ENCODE measurements around the gene CRIM1. TPM values are rescaled to one million over a fixed set of nuclear protein-coding genes. Genes with fewer than 3 reads are reported as not detected.
A peak's percentile ranks its signal among the peaks of the same experiment; 100 is the strongest.

CRIM1 gene
- total RNA-seq, 1 experiment from 2014 or later = 27.6 TPM

GRCh38 chr2:36559221-36559942 is 203.8 kb downstream of the CRIM1 start:
- Histone ChIP-seq H4K8ac (replicated peaks; ENCODE audit: insufficient read length, low read depth, low read length) (no peak overlapping the region), H3K9ac (ENCODE audit: extremely low read depth, insufficient read length, low read length) (no peak overlapping the region), H4K91ac (ENCODE audit: insufficient read length, low read depth, low read length) (no peak overlapping the region), H3K9me3 (ENCODE audit: control insufficient read depth, low read depth, low read length) (no peaks in the 10 kb centered on the region), H3K4ac (ENCODE audit: low read depth, low read length) (no peak overlapping the region), H3K27ac (ENCODE audit: insufficient read length, low read depth, low read length) (no peak overlapping the region), H2AK5ac (ENCODE audit: insufficient read length, low read length) (no peak overlapping the region), H2AFZ (ENCODE audit: low read length) (no peak overlapping the region), H3K27me3 (ENCODE audit: insufficient read depth, low read length) (no peaks in the 10 kb centered on the region), H3T11ph (ENCODE audit: low read length) (no peak overlapping the region), H3K56ac (ENCODE audit: insufficient read length, low read depth, low read length) (no peak overlapping the region), H3K23ac (ENCODE audit: insufficient read length, low read depth, low read length) (no peak overlapping the region), H3K79me1 (ENCODE audit: insufficient read depth, low read depth, low read length, poor library complexity, severe bottlenecking) (no peaks in the 10 kb centered on the region), H2BK15ac (ENCODE audit: low read depth, low read length) (no peak overlapping the region), H2BK12ac (ENCODE audit: insufficient read length, low read depth, low read length) (no peak overlapping the region), H3K14ac (ENCODE audit: insufficient read depth, low read length) (no peak overlapping the region), H3K18ac (ENCODE audit: insufficient read length, low read depth, low read length) (no peak overlapping the region), H3K23me2 (ENCODE audit: insufficient read length, low read depth, low read length, poor library complexity, severe bottlenecking) (no peaks in the 10 kb centered on the region), H2BK120ac (ENCODE audit: low read depth, low read length, poor library complexity, severe bottlenecking) (no peak overlapping the region), H3K4me1 (ENCODE audit: insufficient read depth, low read length) (peaks cover 4% of the 10 kb centered on the region; the same call in 1 of the 2 replicates), H2BK20ac (ENCODE audit: low read depth, low read length, poor library complexity, severe bottlenecking) (no peak overlapping the region), H2BK5ac (ENCODE audit: insufficient read length, low read length) (no peak overlapping the region), H3K79me2 (ENCODE audit: insufficient read depth, low read length) (no peaks in the 10 kb centered on the region), H4K20me1 (ENCODE audit: control insufficient read depth, insufficient read depth, insufficient read length) (no peaks in the 10 kb centered on the region), H3K4me2 (ENCODE audit: insufficient read depth, insufficient read length, low read length) (no peak overlapping the region), H4K5ac (ENCODE audit: insufficient read length, low read depth, low read length) (no peak overlapping the region)
- Mint-ChIP-seq H3K4me1 (peaks cover 34% of the 10 kb centered on the region in 2 experiments), H3K36me3 (ENCODE audit: insufficient read depth in 1 of 3, low read depth in 3 of 3) (peaks cover 4 to 11% (median 11%) of the 10 kb centered on the region in 3 experiments; a peak in 5 of 7 replicates), H3K4me3 (no peak overlapping the region), H3K27me3 (ENCODE audit: low read depth) (no peaks in the 10 kb centered on the region), H3K9me3 (no peaks in the 10 kb centered on the region), H3K27ac (peak overlapping the region in 2 of 3 experiments; percentile 7 to 79; a peak in 3 of 7 replicates)
- no peak for DNase-seq
- WGBS (ENCODE audit: extremely low coverage, insufficient read length, low lambda C conversion rate) = no CpG with 5 or more reads among the region's 11 CpGs
- no peak for TF ChIP-seq CTCF (conservative IDR thresholded peaks at IDR 0.05)
